Neural cell (in vitro differentiated cells): ENCODE measurements around the gene RTN4RL1.

ENCODE experiments used
- EP300 ChIP-seq: fragments of 450-650 bp; conservative IDR thresholded peaks from 2 replicates; pipeline ENCODE4 v1.6.1; 2014; ENCODE audit warnings: antibody characterized with exemption, mild to moderate bottlenecking, moderate library complexity; ENCODE audit not compliant: poor library complexity, severe bottlenecking
- EZH2 ChIP-seq: fragments of 200-600, 300-800 bp; shearing (Covaris generic), sonication (generic); IDR thresholded peaks from 2 replicates; pipeline ENCODE4 v1.6.1; 2014; ENCODE audit warnings: antibody characterized with exemption, low read length, borderline replicate concordance, mild to moderate bottlenecking; ENCODE audit not compliant: insufficient read depth, poor library complexity, severe bottlenecking
- MXI1 ChIP-seq: fragments of 450-650 bp; conservative IDR thresholded peaks from 2 replicates; pipeline ENCODE4 v1.6.1; 2014; ENCODE audit warnings: antibody characterized with exemption, mild to moderate bottlenecking; ENCODE audit not compliant: poor library complexity, severe bottlenecking
- POLR2AphosphoS5 ChIP-seq: IDR thresholded peaks from 2 replicates; pipeline ENCODE4 v1.6.1; 2012
- RAD21 ChIP-seq: fragments of 450-650 bp; conservative IDR thresholded peaks from 2 replicates; pipeline ENCODE4 v1.6.1; 2014; ENCODE audit warnings: antibody characterized with exemption, mild to moderate bottlenecking, moderate library complexity
- REST ChIP-seq: IDR thresholded peaks from 2 replicates; pipeline ENCODE4 v1.6.1; 2012; ENCODE audit warnings: borderline replicate concordance
- SMC3 ChIP-seq: fragments of 450-650 bp; conservative IDR thresholded peaks from 2 replicates; pipeline ENCODE4 v1.6.1; 2014; ENCODE audit warnings: antibody characterized with exemption, mild to moderate bottlenecking, moderate library complexity; ENCODE audit not compliant: poor library complexity
- TAF1 ChIP-seq: IDR thresholded peaks from 2 replicates; pipeline ENCODE4 v1.6.1; 2012; ENCODE audit warnings: low read depth
- TF ChIP-seq, protein P1 (sequence below): fragments of 450-650 bp; IDR thresholded peaks from 2 replicates; pipeline ENCODE4 v1.5.1; 2014; ENCODE audit warnings: antibody characterized with exemption, mild to moderate bottlenecking, moderate library complexity; ENCODE audit not compliant: poor library complexity, severe bottlenecking

DNA sequence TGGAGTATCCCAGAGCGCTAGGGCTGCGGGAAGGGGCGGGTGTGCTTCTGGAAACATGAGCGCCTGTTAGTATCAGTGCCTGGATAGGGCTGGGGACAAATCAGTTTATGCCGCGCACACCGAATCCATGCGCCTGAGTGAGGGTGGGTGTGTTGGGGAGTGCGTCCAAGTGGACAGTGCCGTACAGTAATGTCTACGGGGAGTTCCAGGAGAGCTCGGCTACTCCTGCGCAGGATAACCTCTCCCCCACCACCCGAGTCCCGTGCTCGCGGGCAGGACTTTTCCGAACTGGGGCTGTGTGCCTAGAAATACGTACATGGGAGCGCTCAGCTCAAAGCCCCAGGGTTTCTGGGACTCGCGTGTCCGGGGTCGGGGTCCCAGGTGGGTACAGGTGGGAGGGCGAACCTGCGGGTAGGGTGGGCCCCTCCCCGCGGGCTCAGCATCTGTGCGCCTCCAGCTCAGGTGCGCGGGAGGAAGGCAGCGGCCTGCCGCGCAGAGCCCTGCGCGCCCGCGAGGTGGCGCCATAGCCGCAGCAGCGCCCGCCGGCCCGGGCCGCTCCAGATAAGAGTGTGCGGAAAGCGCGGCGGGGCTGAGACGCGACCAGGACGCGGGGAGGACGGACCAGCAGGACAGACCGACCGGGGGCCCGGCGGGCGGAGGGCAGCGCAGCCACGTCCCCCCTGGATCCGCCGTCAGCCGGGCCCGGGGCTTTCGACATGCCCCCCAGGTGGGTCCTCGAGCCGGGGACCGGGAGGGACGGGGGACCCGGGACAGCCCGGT, 29.6 kb upstream of the RTN4RL1 start, which contains the start of gene HIC1:
- TF ChIP-seq, protein P1, sequence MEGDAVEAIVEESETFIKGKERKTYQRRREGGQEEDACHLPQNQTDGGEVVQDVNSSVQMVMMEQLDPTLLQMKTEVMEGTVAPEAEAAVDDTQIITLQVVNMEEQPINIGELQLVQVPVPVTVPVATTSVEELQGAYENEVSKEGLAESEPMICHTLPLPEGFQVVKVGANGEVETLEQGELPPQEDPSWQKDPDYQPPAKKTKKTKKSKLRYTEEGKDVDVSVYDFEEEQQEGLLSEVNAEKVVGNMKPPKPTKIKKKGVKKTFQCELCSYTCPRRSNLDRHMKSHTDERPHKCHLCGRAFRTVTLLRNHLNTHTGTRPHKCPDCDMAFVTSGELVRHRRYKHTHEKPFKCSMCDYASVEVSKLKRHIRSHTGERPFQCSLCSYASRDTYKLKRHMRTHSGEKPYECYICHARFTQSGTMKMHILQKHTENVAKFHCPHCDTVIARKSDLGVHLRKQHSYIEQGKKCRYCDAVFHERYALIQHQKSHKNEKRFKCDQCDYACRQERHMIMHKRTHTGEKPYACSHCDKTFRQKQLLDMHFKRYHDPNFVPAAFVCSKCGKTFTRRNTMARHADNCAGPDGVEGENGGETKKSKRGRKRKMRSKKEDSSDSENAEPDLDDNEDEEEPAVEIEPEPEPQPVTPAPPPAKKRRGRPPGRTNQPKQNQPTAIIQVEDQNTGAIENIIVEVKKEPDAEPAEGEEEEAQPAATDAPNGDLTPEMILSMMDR = peak; percentile 90
- TF ChIP-seq TAF1 (no peak), SMC3 (peak; percentile 87), POLR2AphosphoS5 (no peak), REST (no peak), RAD21 (peak; percentile 80), MXI1 (peak; percentile 50), EZH2 (no peak), EP300 (no peak)
